Esophagus muscularis mucosa (tissue), 4 donors: ENCODE results near the gene DACT3.

Source experiments
- CTCF ChIP-seq, 3 experiments: fragments of 200-600 bp in 2 of 3; fragments of 450-650 bp in 1 of 3; sonication (generic) in 2 of 3; IDR thresholded peaks; one replicate each; pipeline ENCODE4 v1.5.1; 2017 to 2019; ENCODE audit warnings: antibody characterized with exemption in 3 of 3, mild to moderate bottlenecking in 2 of 3, moderate library complexity in 1 of 3
- EP300 ChIP-seq: sonication (generic); formaldehyde crosslinking; IDR thresholded peaks from one replicate; pipeline ENCODE4 v1.6.1; 2017; ENCODE audit warnings: antibody characterized with exemption
- POLR2A ChIP-seq: fragments of 450-650 bp; IDR thresholded peaks from one replicate; pipeline ENCODE4 v1.6.1; 2017; ENCODE audit warnings: antibody characterized with exemption, moderate library complexity, mild to moderate bottlenecking, low read depth
- POLR2AphosphoS5 ChIP-seq, 2 donors: sonication (generic); formaldehyde crosslinking; IDR thresholded peaks; one replicate each; pipeline ENCODE4 v1.6.1; 2017; ENCODE audit warnings: antibody characterized with exemption in 2 of 2

DNA sequence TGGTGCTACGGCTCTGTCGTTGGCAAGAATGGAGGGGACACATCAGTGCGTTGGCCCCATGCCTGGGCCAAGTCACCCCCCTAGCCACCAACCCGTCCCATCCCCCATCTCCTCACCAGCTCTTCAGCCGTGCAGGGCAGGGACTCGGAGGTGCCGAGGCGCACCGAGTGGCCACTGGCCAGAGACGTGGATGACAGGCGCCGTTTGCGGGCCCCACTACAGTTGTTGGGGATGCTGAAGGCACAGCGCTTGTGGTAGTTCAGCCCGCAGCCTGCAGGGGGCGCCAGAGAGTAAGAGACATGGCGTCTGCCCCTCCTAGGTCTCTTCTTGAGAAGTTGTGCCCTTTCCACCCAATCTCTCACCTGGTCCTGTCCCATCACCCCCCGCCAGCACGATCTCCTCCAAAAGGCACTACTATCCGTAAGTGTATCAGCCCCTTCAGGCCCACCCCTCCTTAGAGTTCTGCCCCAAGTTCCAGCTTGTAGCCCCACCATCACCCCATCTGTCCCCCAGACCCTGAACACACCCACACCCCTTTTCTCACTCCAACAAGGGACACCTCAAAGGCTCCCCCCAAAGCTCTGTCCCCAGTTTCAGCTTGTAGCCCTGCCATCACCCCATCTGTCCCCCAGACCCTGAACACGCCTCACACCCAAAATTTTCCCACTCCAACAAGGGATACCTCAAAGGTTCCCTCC lies 43.5 kb upstream of the DACT3 start:
- TF ChIP-seq CTCF (IDR thresholded peaks at IDR 0.05), result peak; percentile 93 to 98 (median 96)
- peak in 1 of 2 donors; percentile 33 for TF ChIP-seq POLR2AphosphoS5 (IDR thresholded peaks at IDR 0.05)
- TF ChIP-seq EP300, result no peak
- TF ChIP-seq POLR2A, result no peak
